Endothelial cell of umbilical vein (primary cell): ENCODE results near the gene FBXO11. TPM values are rescaled to one million over a fixed set of nuclear protein-coding genes. Genes with fewer than 3 reads are reported as not detected.

Source experiments
- BruUV-seq: library from RNA; stranded (reverse); fragments of 400-500 nt; replicated peaks from 2 replicates; lab custom pipeline; 2021; lab: Mats Ljungman, UMichigan
- CTCF ChIA-PET: fragments of 300-600, 350-600 bp; sonication (Branson Sonifier 250); formaldehyde crosslinking; loops from one replicate; lab custom pipeline; 2021; ENCODE audit warnings: antibody characterized with exemption, inconsistent platforms; lab: Charles Lee
- POLR2A ChIA-PET: fragments of 300-600, 350-600 bp; sonication (Branson Sonifier 250); formaldehyde crosslinking; loops from one replicate; lab custom pipeline; 2021; ENCODE audit warnings: antibody characterized with exemption, inconsistent platforms; lab: Charles Lee
- DNase-seq: peaks from one replicate; pipeline ENCODE4 v3.0.0-alpha.2; 2011; ENCODE audit warnings: low read depth, low spot score
- FAIRE-seq: peaks from 2 replicates; lab custom pipeline; 2011; peaks lifted over from hg19 to GRCh38; lab: Jason Lieb, UNC
- H2AFZ ChIP-seq: 2 replicates; pipeline ENCODE4 v1.6.0; 2012; ENCODE audit warnings: low read depth, low read length, control low read depth, inconsistent platforms
- H3K27ac ChIP-seq: 2 replicates; pipeline ENCODE4 v1.5.1; 2011; ENCODE audit warnings: low read depth, mild to moderate bottlenecking, control low read depth, low read length, moderate library complexity; ENCODE audit not compliant: insufficient read depth
- H3K27me3 ChIP-seq, 2 experiments: 2 replicates each; pipeline versions ENCODE4 v1.6.0 to v1.6.1; 2011; ENCODE audit warnings: low read length in 2 of 2, mixed read lengths in 1 of 2; ENCODE audit not compliant: control insufficient read depth in 2 of 2, insufficient read depth in 2 of 2
- H3K36me3 ChIP-seq, 2 experiments: 2 replicates in 1 of 2; 3 replicates in 1 of 2; pipeline ENCODE4 v1.5.1; 2011; ENCODE audit warnings: low read length in 2 of 2, mild to moderate bottlenecking in 1 of 2, moderate library complexity in 1 of 2; ENCODE audit not compliant: control insufficient read depth in 2 of 2, insufficient read depth in 2 of 2; ENCODE audit errors: extremely low read depth in 1 of 2
- H3K4me1 ChIP-seq: 3 replicates; pipeline ENCODE4 v1.5.1; 2011; ENCODE audit warnings: mild to moderate bottlenecking, low read length; ENCODE audit not compliant: control insufficient read depth, insufficient read depth; ENCODE audit errors: extremely low read depth
- H3K4me2 ChIP-seq: 2 replicates; pipeline ENCODE4 v1.6.1; 2011; ENCODE audit warnings: low read length, control low read depth, mixed read lengths; ENCODE audit not compliant: insufficient read depth
- H3K4me3 ChIP-seq, 3 experiments: fragments of 200-600 bp in 1 of 3; sonication (generic), shearing (Covaris generic) in 1 of 3; replicated peaks in 1 of 3; 2 replicates each; pipeline ENCODE4 v1.5.1; 2011 to 2016; ENCODE audit warnings: control low read depth in 3 of 3, low read length in 3 of 3, mild to moderate bottlenecking in 2 of 3, inconsistent platforms in 1 of 3, low read depth in 1 of 3, moderate library complexity in 1 of 3; ENCODE audit not compliant: insufficient read depth in 1 of 3
- H3K79me2 ChIP-seq: 2 replicates; pipeline ENCODE4 v1.6.0; 2012; ENCODE audit warnings: low read length, inconsistent platforms; ENCODE audit not compliant: control insufficient read depth, insufficient read depth
- H3K9ac ChIP-seq: replicated peaks from 2 replicates; pipeline ENCODE3; 2011; ENCODE audit warnings: low read length, control low read depth; ENCODE audit not compliant: insufficient read depth; ENCODE audit errors: extremely low read depth
- H3K9me1 ChIP-seq: replicated peaks from 3 replicates; pipeline ENCODE4 v1.6.0; 2011; ENCODE audit warnings: mild to moderate bottlenecking, low read length; ENCODE audit not compliant: control insufficient read depth, insufficient read depth; ENCODE audit errors: extremely low read depth
- H3K9me3 ChIP-seq: replicated peaks from 2 replicates; pipeline ENCODE4 v1.5.1; 2012; ENCODE audit warnings: low read length, inconsistent platforms; ENCODE audit not compliant: control insufficient read depth, insufficient read depth
- H4K20me1 ChIP-seq: replicated peaks from 2 replicates; pipeline ENCODE3; 2011; ENCODE audit warnings: mild to moderate bottlenecking, low read length; ENCODE audit not compliant: control insufficient read depth, insufficient read depth; ENCODE audit errors: extremely low read depth
- EZH2 ChIP-seq: IDR thresholded peaks from 2 replicates; pipeline ENCODE4 v1.6.1; 2012; ENCODE audit warnings: borderline replicate concordance, low read depth, mild to moderate bottlenecking, moderate library complexity, low read length, inconsistent platforms; ENCODE audit not compliant: severe bottlenecking
- FOS ChIP-seq: IDR thresholded peaks from 2 replicates; pipeline ENCODE4 v1.6.1; 2011; ENCODE audit warnings: mild to moderate bottlenecking, low read length, moderate library complexity, borderline replicate concordance; ENCODE audit not compliant: insufficient read depth
- GATA2 ChIP-seq: IDR thresholded peaks from 2 replicates; pipeline ENCODE4 v1.7.0; 2011; ENCODE audit warnings: low read depth, mild to moderate bottlenecking, moderate library complexity, mixed read lengths, low read length; ENCODE audit not compliant: insufficient read length, insufficient read depth
- JUN ChIP-seq: IDR thresholded peaks from 2 replicates; pipeline ENCODE4 v1.6.1; 2011; ENCODE audit warnings: borderline replicate concordance, low read depth; ENCODE audit not compliant: insufficient read length, insufficient read depth
- MYC ChIP-seq: IDR thresholded peaks from one replicate; pipeline ENCODE4 v1.6.1; 2011; ENCODE audit warnings: mild to moderate bottlenecking, low read depth, low read length
- POLR2A ChIP-seq: IDR thresholded peaks from 2 replicates; pipeline ENCODE4 v1.6.1; 2012; ENCODE audit warnings: low read depth, mild to moderate bottlenecking, control low read depth, low read length
- POLR2AphosphoS5 ChIP-seq: IDR thresholded peaks from 2 replicates; pipeline ENCODE4 v1.6.1; 2012; ENCODE audit warnings: low read depth, mild to moderate bottlenecking, control low read depth, low read length, moderate library complexity; ENCODE audit not compliant: insufficient read depth
- dilution Hi-C: fragments of 300-500 bp; cut with MboI; formaldehyde crosslinking; loops from one replicate; pipeline ENCODE4 v1.15.0; 2019; ENCODE audit warnings: low sequenced_read_pairs; ENCODE audit not compliant: extremely low pct_ligation_motif_present
- intact Hi-C: fragments of 100-400 bp; cut with micrococcal nuclease; formaldehyde crosslinking; loops from one replicate; pipeline ENCODE4 v1.10.0; 2022
- polyA plus RNA-seq, 4 experiments: library from polyadenylated mRNA; depleted of rRNA in 3 of 4; stranded (reverse) in 3 of 4; unstranded in 1 of 4; fragments of >200 nt; gene quantifications; 2 replicates each; pipeline versions ENCODE4 v1.2.1 to v1.2.3, GENCODE V29; 2011 to 2012; ENCODE audit warnings: missing spikeins in 1 of 4
- total RNA-seq: library from RNA; stranded (reverse); gene quantifications from 2 replicates; pipeline ENCODE4 v1.2.3, GENCODE V29; 2021
- TF ChIP-seq, protein P1 (sequence below): IDR thresholded peaks from 2 replicates; pipeline ENCODE4 v1.6.1; 2011; ENCODE audit not compliant: insufficient read depth, insufficient read length
- TF ChIP-seq, protein P2 (sequence below), 2 donors: IDR thresholded peaks; 1 replicate in 1 of 2; 2 replicates in 1 of 2; pipeline ENCODE4 v1.5.1; 2011; ENCODE audit warnings: low read length in 2 of 2, mild to moderate bottlenecking in 2 of 2, moderate library complexity in 2 of 2, control low read depth in 1 of 2, inconsistent platforms in 1 of 2, low read depth in 1 of 2; ENCODE audit not compliant: insufficient read depth in 1 of 2; ENCODE audit errors: extremely low read depth in 1 of 2

Gene FBXO11
- total and polyA plus RNA-seq, 2 donors (not counting 3 experiments of a cell fraction or from before 2014, with no cell fraction given), result 23.4 to 59.6 TPM

DNA sequence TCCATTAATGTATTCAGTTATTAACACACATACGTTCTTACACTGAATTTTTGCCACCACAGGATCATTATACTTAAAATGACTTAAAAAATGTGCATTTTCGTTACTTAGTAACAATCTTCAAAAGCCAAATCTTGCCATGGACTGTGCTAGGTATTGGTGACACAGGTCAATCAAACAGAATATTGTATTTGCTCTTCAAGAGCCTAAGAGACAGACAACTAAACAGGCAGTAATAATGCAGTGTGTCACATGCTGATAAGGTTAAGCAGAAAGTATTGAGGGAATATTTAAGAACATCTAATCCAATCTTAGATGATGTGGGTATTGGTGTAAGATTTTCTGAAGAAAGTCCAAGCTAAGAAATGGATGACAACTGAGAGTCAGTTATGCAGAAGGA lies 56.9 kb downstream of the FBXO11 start:
- CTCF ChIA-PET, result interaction anchor here (0.7 to 1.3 kb wide), 2 partner anchors 18 to 595 kb away, joined by 3 to 4 read pairs; no protein-coding TSS in a partner anchor
- Histone ChIP-seq H3K27me3 (no peaks in the 10 kb centered on the region), H3K9ac (no peak overlapping the region), H3K4me2 (no peak overlapping the region), H3K4me1 (no peaks in the 10 kb centered on the region), H3K4me3 (no peak overlapping the region), H3K27ac (no peak overlapping the region), H3K9me3 (no peaks in the 10 kb centered on the region), H3K36me3 (no peaks in the 10 kb centered on the region), H3K79me2 (peaks cover 92% of the 10 kb centered on the region), H2AFZ (no peak overlapping the region), H4K20me1 (peaks cover 3% of the 10 kb centered on the region), H3K9me1 (no peaks in the 10 kb centered on the region)
- dilution Hi-C loops, result no loop called here
- BruUV-seq, result no TSS peak
- DNase-seq (no peak), FAIRE-seq (no peak)
- POLR2A ChIA-PET, result no interaction called here
- TF ChIP-seq POLR2AphosphoS5, result no peak
- TF ChIP-seq JUN, result no peak
- TF ChIP-seq, protein P1, sequence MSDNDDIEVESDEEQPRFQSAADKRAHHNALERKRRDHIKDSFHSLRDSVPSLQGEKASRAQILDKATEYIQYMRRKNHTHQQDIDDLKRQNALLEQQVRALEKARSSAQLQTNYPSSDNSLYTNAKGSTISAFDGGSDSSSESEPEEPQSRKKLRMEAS, result no peak
- TF ChIP-seq, protein P2, sequence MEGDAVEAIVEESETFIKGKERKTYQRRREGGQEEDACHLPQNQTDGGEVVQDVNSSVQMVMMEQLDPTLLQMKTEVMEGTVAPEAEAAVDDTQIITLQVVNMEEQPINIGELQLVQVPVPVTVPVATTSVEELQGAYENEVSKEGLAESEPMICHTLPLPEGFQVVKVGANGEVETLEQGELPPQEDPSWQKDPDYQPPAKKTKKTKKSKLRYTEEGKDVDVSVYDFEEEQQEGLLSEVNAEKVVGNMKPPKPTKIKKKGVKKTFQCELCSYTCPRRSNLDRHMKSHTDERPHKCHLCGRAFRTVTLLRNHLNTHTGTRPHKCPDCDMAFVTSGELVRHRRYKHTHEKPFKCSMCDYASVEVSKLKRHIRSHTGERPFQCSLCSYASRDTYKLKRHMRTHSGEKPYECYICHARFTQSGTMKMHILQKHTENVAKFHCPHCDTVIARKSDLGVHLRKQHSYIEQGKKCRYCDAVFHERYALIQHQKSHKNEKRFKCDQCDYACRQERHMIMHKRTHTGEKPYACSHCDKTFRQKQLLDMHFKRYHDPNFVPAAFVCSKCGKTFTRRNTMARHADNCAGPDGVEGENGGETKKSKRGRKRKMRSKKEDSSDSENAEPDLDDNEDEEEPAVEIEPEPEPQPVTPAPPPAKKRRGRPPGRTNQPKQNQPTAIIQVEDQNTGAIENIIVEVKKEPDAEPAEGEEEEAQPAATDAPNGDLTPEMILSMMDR (IDR thresholded peaks at IDR 0.05; ENCODE audit: extremely low read depth in 1 of 2, insufficient read depth in 1 of 2, low read depth in 1 of 2, low read length in 2 of 2), result no peak
- TF ChIP-seq FOS, result no peak
- TF ChIP-seq POLR2A, result no peak
- TF ChIP-seq MYC, result no peak
- TF ChIP-seq EZH2, result no peak
- no peak for TF ChIP-seq GATA2
- intact Hi-C loops, result no loop called here
